Measurements from ENCODE around the gene CLCF1. TPM values are rescaled to one million over a fixed set of nuclear protein-coding genes. Genes with fewer than 3 reads are reported as not detected.

The CLCF1 gene
- polyA plus RNA-seq, 1 of the 3 experiments (the other 2 are of a cell fraction), result 27.0 TPM

GRCh38 chr11:67344264-67344663 lies 29.1 kb downstream of the CLCF1 start (continued):
- TF ChIP-seq, protein P1, sequence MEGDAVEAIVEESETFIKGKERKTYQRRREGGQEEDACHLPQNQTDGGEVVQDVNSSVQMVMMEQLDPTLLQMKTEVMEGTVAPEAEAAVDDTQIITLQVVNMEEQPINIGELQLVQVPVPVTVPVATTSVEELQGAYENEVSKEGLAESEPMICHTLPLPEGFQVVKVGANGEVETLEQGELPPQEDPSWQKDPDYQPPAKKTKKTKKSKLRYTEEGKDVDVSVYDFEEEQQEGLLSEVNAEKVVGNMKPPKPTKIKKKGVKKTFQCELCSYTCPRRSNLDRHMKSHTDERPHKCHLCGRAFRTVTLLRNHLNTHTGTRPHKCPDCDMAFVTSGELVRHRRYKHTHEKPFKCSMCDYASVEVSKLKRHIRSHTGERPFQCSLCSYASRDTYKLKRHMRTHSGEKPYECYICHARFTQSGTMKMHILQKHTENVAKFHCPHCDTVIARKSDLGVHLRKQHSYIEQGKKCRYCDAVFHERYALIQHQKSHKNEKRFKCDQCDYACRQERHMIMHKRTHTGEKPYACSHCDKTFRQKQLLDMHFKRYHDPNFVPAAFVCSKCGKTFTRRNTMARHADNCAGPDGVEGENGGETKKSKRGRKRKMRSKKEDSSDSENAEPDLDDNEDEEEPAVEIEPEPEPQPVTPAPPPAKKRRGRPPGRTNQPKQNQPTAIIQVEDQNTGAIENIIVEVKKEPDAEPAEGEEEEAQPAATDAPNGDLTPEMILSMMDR (IDR thresholded peaks at IDR 0.05), result no peak
- TF ChIP-seq FOSL2 (IDR thresholded peaks at IDR 0.05; ENCODE audit: borderline replicate concordance, low read depth) (no peak), ZBTB33 (IDR thresholded peaks at IDR 0.05; ENCODE audit: borderline replicate concordance, low read depth) (no peak), GABPA (IDR thresholded peaks at IDR 0.05; ENCODE audit: low read depth) (no peak), IRF3 (IDR thresholded peaks at IDR 0.05; ENCODE audit: low read depth, low read length) (no peak), MXI1 (IDR thresholded peaks at IDR 0.05; ENCODE audit: low read depth, low read length) (no peak), EZH2phosphoT487 (IDR thresholded peaks at IDR 0.05; ENCODE audit: borderline replicate concordance, low read depth) (no peak), FOXJ3 (CRISPR knock-in tag; IDR thresholded peaks at IDR 0.05) (no peak), FOXM1 (IDR thresholded peaks at IDR 0.05; ENCODE audit: low read depth) (no peak), NRF1 (IDR thresholded peaks at IDR 0.05; ENCODE audit: low read depth, low read length) (no peak)

- H3K79me2 ChIP-seq (ENCODE audit: insufficient read depth), result no peaks in the 10 kb centered on the region
- TF ChIP-seq IRF3 (IDR thresholded peaks at IDR 0.05; ENCODE audit: low read depth, low read length) (no peak), GATA2 (CRISPR knock-in tag; IDR thresholded peaks at IDR 0.05) (no peak), FOXM1 (IDR thresholded peaks at IDR 0.05; ENCODE audit: low read depth) (no peak), ELF1 (IDR thresholded peaks at IDR 0.05) (no peak), PBX3 (IDR thresholded peaks at IDR 0.05) (no peak), YY1 (IDR thresholded peaks at IDR 0.05; ENCODE audit: low read depth) (no peak), SIN3A (IDR thresholded peaks at IDR 0.05; ENCODE audit: borderline replicate concordance, low read depth, low read length) (no peak), RAD21 (IDR thresholded peaks at IDR 0.05; ENCODE audit: low read length) (no peak), FOSL2 (IDR thresholded peaks at IDR 0.05; ENCODE audit: borderline replicate concordance, low read depth) (no peak), EP300 (IDR thresholded peaks at IDR 0.05; ENCODE audit: borderline replicate concordance in 1 of 2, low read depth in 1 of 2, low read length in 1 of 2) (no peak), MAX (IDR thresholded peaks at IDR 0.05; ENCODE audit: low read depth) (no peak)
- TF ChIP-seq, protein P2, sequence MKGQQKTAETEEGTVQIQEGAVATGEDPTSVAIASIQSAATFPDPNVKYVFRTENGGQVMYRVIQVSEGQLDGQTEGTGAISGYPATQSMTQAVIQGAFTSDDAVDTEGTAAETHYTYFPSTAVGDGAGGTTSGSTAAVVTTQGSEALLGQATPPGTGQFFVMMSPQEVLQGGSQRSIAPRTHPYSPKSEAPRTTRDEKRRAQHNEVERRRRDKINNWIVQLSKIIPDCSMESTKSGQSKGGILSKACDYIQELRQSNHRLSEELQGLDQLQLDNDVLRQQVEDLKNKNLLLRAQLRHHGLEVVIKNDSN (IDR thresholded peaks at IDR 0.05; ENCODE audit: borderline replicate concordance, low read depth), result no peak
- TF ChIP-seq, protein P1 (IDR thresholded peaks at IDR 0.05), result no peak
- no peak overlapping the region for H3K9ac ChIP-seq
- 90% methylated on average over 3 of the region's 3 CpGs for WGBS (ENCODE audit: low lambda C conversion rate)
- DNase-seq, result no peak
- no peak overlapping the region for H2AFZ ChIP-seq (ENCODE audit: low read depth)
- no peak overlapping the region for H3K4me2 ChIP-seq
- H3K4me1 ChIP-seq (ENCODE audit: control insufficient read depth in 1 of 2, insufficient read depth in 2 of 2, low read depth in 1 of 2, low read length in 1 of 2), result no peaks in the 10 kb centered on the region
- no peaks in the 10 kb centered on the region for H3K9me2 ChIP-seq
- no peaks in the 10 kb centered on the region for H3K27me3 ChIP-seq (ENCODE audit: insufficient read depth)
- H3F3A ChIP-seq (replicated peaks; ENCODE audit: insufficient read depth), result no peaks in the 10 kb centered on the region
- no peaks in the 10 kb centered on the region for H3K9me3 ChIP-seq
- H4K20me1 ChIP-seq (ENCODE audit: insufficient read depth), result no peaks in the 10 kb centered on the region
- POLR2A ChIA-PET, result interaction anchor here (0.8 kb wide), 1 partner anchor 19 kb away, joined by 3 read pairs; no protein-coding TSS in a partner anchor
- H3K36me3 ChIP-seq (replicated peaks in 1 of 2; ENCODE audit: control insufficient read depth in 1 of 2, insufficient read depth in 2 of 2, low read length in 1 of 2), result peaks cover 0 to 6% of the 10 kb centered on the region in 2 experiments
- H3K4me3 ChIP-seq (ENCODE audit: low read depth in 2 of 2, low read length in 1 of 2), result no peak overlapping the region
- H3K27ac ChIP-seq (ENCODE audit: low read depth in 2 of 2, low read length in 1 of 2), result no peak overlapping the region
- CTCF ChIA-PET, result interaction anchor here (0.9 to 8.2 kb wide), 4 partner anchors 9 to 45 kb away, joined by 3 to 66 read pairs (median 22); no protein-coding TSS in a partner anchor
Measured at GRCh38 chr11:67337257-67337656, 36.1 kb downstream of the CLCF1 start.
